H1 (cell line): ENCODE data around the gene DLK2. TPM values are rescaled to one million over a fixed set of nuclear protein-coding genes. Genes with fewer than 3 reads are reported as not detected.

Experiments used
- CTCF ChIA-PET: fragments of 300-600 bp; sonication (Branson Sonifier 250); formaldehyde crosslinking; loops from one replicate; lab custom pipeline; 2021; ENCODE audit not compliant: partially characterized antibody; lab: Charles Lee
- POLR2A ChIA-PET: fragments of 300-600 bp; sonication (Branson Sonifier 250); formaldehyde crosslinking; loops from one replicate; lab custom pipeline; 2021; ENCODE audit warnings: inconsistent platforms; ENCODE audit not compliant: partially characterized antibody; lab: Charles Lee
- DNase-seq, 2 experiments: peaks; one replicate each; pipeline versions ENCODE4 v3.0.0 to v3.0.0-alpha.2; 2010 to 2022; ENCODE audit warnings: low spot score in 2 of 2, low read depth in 1 of 2, mixed read lengths in 1 of 2
- FAIRE-seq: peaks from 2 replicates; lab custom pipeline; 2011; peaks lifted over from hg19 to GRCh38; lab: Jason Lieb, UNC
- H2AFZ ChIP-seq: 2 replicates; pipeline ENCODE4 v1.8.1; 2012; ENCODE audit warnings: low read length, inconsistent platforms
- H2AK5ac ChIP-seq: 2 replicates; pipeline ENCODE4 v1.6.1; 2013; ENCODE audit warnings: low read depth, low read length
- H2BK120ac ChIP-seq: replicated peaks from 2 replicates; pipeline ENCODE3; 2013; ENCODE audit warnings: low read depth, low read length, inconsistent platforms
- H2BK12ac ChIP-seq: 2 replicates; pipeline ENCODE4 v1.6.1; 2013; ENCODE audit warnings: low read depth, low read length
- H2BK15ac ChIP-seq: 2 replicates; pipeline ENCODE4 v1.6.1; 2013; ENCODE audit warnings: low read length
- H2BK20ac ChIP-seq: 2 replicates; pipeline ENCODE4 v1.6.1; 2013; ENCODE audit warnings: low read length
- H2BK5ac ChIP-seq: 2 replicates; pipeline ENCODE4 v1.6.1; 2013; ENCODE audit warnings: low read depth, low read length
- H3K14ac ChIP-seq: 2 replicates; pipeline ENCODE4 v1.6.1; 2013; ENCODE audit warnings: inconsistent platforms; ENCODE audit not compliant: insufficient read length
- H3K18ac ChIP-seq: 2 replicates; pipeline ENCODE4 v1.6.1; 2013; ENCODE audit warnings: low read length; ENCODE audit errors: extremely low read depth
- H3K23ac ChIP-seq: 2 replicates; pipeline ENCODE4 v1.6.1; 2013; ENCODE audit warnings: inconsistent platforms; ENCODE audit not compliant: insufficient read length
- H3K23me2 ChIP-seq: 2 replicates; pipeline ENCODE4 v1.6.1; 2013; ENCODE audit warnings: low read depth, low read length
- H3K27ac ChIP-seq: 2 replicates; pipeline ENCODE4 v1.6.1; 2011; ENCODE audit warnings: low read depth, low read length, inconsistent platforms
- H3K27me3 ChIP-seq, 4 experiments: replicated peaks in 1 of 4; 1 replicate in 1 of 4; 2 replicates in 3 of 4; pipeline versions ENCODE4 v1.6.1 to v1.8.1; 2011 to 2013; ENCODE audit warnings: low read length in 3 of 4, mild to moderate bottlenecking in 3 of 4, inconsistent platforms in 2 of 4, mixed read lengths in 2 of 4, moderate library complexity in 1 of 4; ENCODE audit not compliant: control insufficient read depth in 3 of 4, insufficient read depth in 3 of 4; ENCODE audit errors: extremely low read depth in 1 of 4
- H3K36me3 ChIP-seq, 4 experiments: 2 replicates each; pipeline versions ENCODE4 v1.6.1 to v1.8.1; 2011 to 2013; ENCODE audit warnings: mild to moderate bottlenecking in 4 of 4, low read length in 3 of 4, moderate library complexity in 2 of 4, control low read depth in 1 of 4, inconsistent platforms in 1 of 4; ENCODE audit not compliant: insufficient read depth in 4 of 4, control insufficient read depth in 2 of 4
- H3K4ac ChIP-seq: replicated peaks from 2 replicates; pipeline ENCODE3; 2013; ENCODE audit warnings: low read length, low read depth, mixed read lengths, inconsistent platforms; ENCODE audit not compliant: insufficient read length
- H3K4me1 ChIP-seq, 4 experiments: replicated peaks in 1 of 4; 1 replicate in 1 of 4; 2 replicates in 3 of 4; pipeline versions ENCODE4 v1.6.1 to v1.8.1; 2011 to 2013; ENCODE audit warnings: low read length in 3 of 4, inconsistent platforms in 2 of 4, mixed read lengths in 1 of 4; ENCODE audit not compliant: insufficient read depth in 4 of 4, control insufficient read depth in 3 of 4
- H3K4me2 ChIP-seq, 2 experiments: 2 replicates each; pipeline versions ENCODE4 v1.6.1 to v1.8.1; 2011 to 2013; ENCODE audit warnings: low read depth in 2 of 2, low read length in 2 of 2, control low read depth in 1 of 2, inconsistent platforms in 1 of 2, mild to moderate bottlenecking in 1 of 2; ENCODE audit not compliant: insufficient read depth in 1 of 2
- H3K4me3 ChIP-seq, 4 experiments: fragments of 200-600, 300-600 bp in 1 of 4; sonication (generic), shearing (Covaris generic), sonication (Bioruptor Twin) in 1 of 4; 2 replicates each; pipeline versions ENCODE4 v1.5.1 to v1.8.1; 2011 to 2016; ENCODE audit warnings: low read length in 4 of 4, low read depth in 3 of 4, control low read depth in 2 of 4, inconsistent platforms in 2 of 4, mild to moderate bottlenecking in 2 of 4, mixed read lengths in 1 of 4, moderate library complexity in 1 of 4; ENCODE audit not compliant: insufficient read depth in 2 of 4; ENCODE audit errors: extremely low read depth in 1 of 4
- H3K56ac ChIP-seq: replicated peaks from 2 replicates; pipeline ENCODE3; 2013; ENCODE audit warnings: low read depth, mild to moderate bottlenecking, mixed read lengths, low read length, inconsistent platforms; ENCODE audit not compliant: insufficient read length
- H3K79me1 ChIP-seq: 2 replicates; pipeline ENCODE4 v1.6.1; 2013; ENCODE audit warnings: low read depth, low read length, control low read depth
- H3K79me2 ChIP-seq, 2 experiments: 2 replicates each; pipeline versions ENCODE4 v1.6.1 to v1.8.1; 2012 to 2013; ENCODE audit warnings: low read length in 2 of 2, mild to moderate bottlenecking in 2 of 2, inconsistent platforms in 1 of 2; ENCODE audit not compliant: insufficient read depth in 2 of 2, control insufficient read depth in 1 of 2
- H3K9ac ChIP-seq, 4 experiments: replicated peaks in 1 of 4; 1 replicate in 1 of 4; 2 replicates in 3 of 4; pipeline versions ENCODE4 v1.6.1 to v1.8.1; 2011 to 2013; ENCODE audit warnings: low read depth in 3 of 4, low read length in 3 of 4, control low read depth in 2 of 4, mild to moderate bottlenecking in 2 of 4, moderate library complexity in 2 of 4, inconsistent platforms in 1 of 4; ENCODE audit errors: extremely low read depth in 1 of 4
- H3K9me3 ChIP-seq, 2 experiments: 2 replicates each; pipeline versions ENCODE4 v1.6.1 to v1.8.1; 2012 to 2013; ENCODE audit warnings: mild to moderate bottlenecking in 2 of 2, moderate library complexity in 2 of 2, control low read depth in 1 of 2, inconsistent platforms in 1 of 2, low read depth in 1 of 2, low read length in 1 of 2, mixed read lengths in 1 of 2; ENCODE audit not compliant: insufficient read depth in 2 of 2
- H4K20me1 ChIP-seq, 2 experiments: replicated peaks in 1 of 2; 2 replicates each; pipeline versions ENCODE3 to v1.8.1; 2011 to 2013; ENCODE audit warnings: inconsistent platforms in 2 of 2, low read length in 2 of 2, mild to moderate bottlenecking in 1 of 2; ENCODE audit not compliant: insufficient read depth in 2 of 2, control insufficient read depth in 1 of 2
- H4K5ac ChIP-seq: 2 replicates; pipeline ENCODE4 v1.6.1; 2013; ENCODE audit warnings: low read length, low read depth, mixed read lengths, inconsistent platforms; ENCODE audit not compliant: insufficient read length
- H4K8ac ChIP-seq: 2 replicates; pipeline ENCODE4 v1.8.0; 2013; ENCODE audit warnings: mild to moderate bottlenecking, moderate library complexity, low read length, inconsistent platforms; ENCODE audit not compliant: insufficient read depth; ENCODE audit errors: extremely low read depth
- H4K91ac ChIP-seq: replicated peaks from 2 replicates; pipeline ENCODE3; 2013; ENCODE audit warnings: low read length, mixed read lengths, inconsistent platforms; ENCODE audit not compliant: insufficient read length
- CTBP2 ChIP-seq: IDR thresholded peaks from 2 replicates; pipeline ENCODE4 v1.7.0; 2011; ENCODE audit warnings: borderline replicate concordance, mild to moderate bottlenecking, moderate library complexity, mixed read lengths, low read length; ENCODE audit not compliant: insufficient read depth, insufficient read length
- EZH2 ChIP-seq: fragments of 200-600 bp; sonication (generic); IDR thresholded peaks from 2 replicates; pipeline ENCODE4 v1.7.1; 2012; ENCODE audit warnings: low read depth, mild to moderate bottlenecking, moderate library complexity, low read length, inconsistent platforms; ENCODE audit not compliant: severe bottlenecking
- KDM4A ChIP-seq: IDR thresholded peaks from one replicate; pipeline ENCODE4 v1.7.1; 2012; ENCODE audit warnings: low read depth, mild to moderate bottlenecking, moderate library complexity, low read length, inconsistent platforms; ENCODE audit not compliant: severe bottlenecking
- SIN3A ChIP-seq, 2 experiments: IDR thresholded peaks in 1 of 2; conservative IDR thresholded peaks in 1 of 2; 2 replicates each; pipeline ENCODE4 v1.6.1; 2011 to 2012; ENCODE audit warnings: low read length in 2 of 2, improper control_type of control experiment in 1 of 2, low read depth in 1 of 2, mild to moderate bottlenecking in 1 of 2
- SUZ12 ChIP-seq: fragments of 200-600 bp; sonication (generic); IDR thresholded peaks from 2 replicates; pipeline ENCODE4 v1.6.1; 2012; ENCODE audit warnings: mild to moderate bottlenecking, inconsistent platforms, low read length, moderate library complexity, mixed read lengths
- TCF12 ChIP-seq: IDR thresholded peaks from 2 replicates; pipeline ENCODE4 v1.6.1; 2011; ENCODE audit warnings: low read depth, mild to moderate bottlenecking, low read length
- WGBS, 2 experiments: shearing (Covaris generic) in 1 of 2; methylation state at CpG; one replicate each; pipeline versions ENCODE4 v1.1.6 to v1.1.7; 2013 to 2015; ENCODE audit warnings: low lambda C conversion rate in 2 of 2, mixed read lengths in 2 of 2, inconsistent platforms in 1 of 2, low coverage in 1 of 2, missing lambda C conversion rate in 1 of 2; ENCODE audit not compliant: insufficient replicate concordance in 2 of 2, insufficient coverage in 1 of 2, insufficient read length in 1 of 2; ENCODE audit errors: extremely low coverage in 1 of 2, missing lambda C conversion rate in 1 of 2; 5-methylcytosine and 5-hydroxymethylcytosine counted together
- long read RNA-seq, 2 experiments: library from RNA in 1 of 2; library from capped mRNA in 1 of 2; stranded (forward); transcript quantifications; one replicate each; pipeline ENCODE4 v2.0.0, GENCODE V29; 2021; ENCODE audit warnings: inconsistent platforms in 1 of 2
- polyA minus RNA-seq, 3 experiments: library from RNA; depleted of rRNA, polyadenylated mRNA; stranded (reverse); fragments of >200 nt; gene quantifications; 1 replicate in 2 of 3; 2 replicates in 1 of 3; pipeline ENCODE4 v1.2.3, GENCODE V29; 2011
- polyA plus RNA-seq, 7 experiments: library from polyadenylated mRNA; depleted of rRNA in 3 of 7; stranded (reverse) in 5 of 7; unstranded in 2 of 7; fragments of >200 nt in 5 of 7; fragments of 200-250 nt in 2 of 7; gene quantifications; 1 replicate in 5 of 7; 2 replicates in 1 of 7; 4 replicates in 1 of 7; pipeline versions ENCODE4 v1.2.1 to v1.2.3, GENCODE V29; 2011 to 2013; ENCODE audit warnings: missing spikeins in 2 of 7, mixed read lengths in 2 of 7
- total RNA-seq: library from RNA; stranded (reverse); fragmentation: NEBNext Ultra II Directional; extraction: Animal tissue kit (Norgen Biotek cat#: 25700); gene quantifications from 2 replicates; pipeline ENCODE4 v1.2.1, GENCODE V29; 2021

DLK2 gene, protein sequence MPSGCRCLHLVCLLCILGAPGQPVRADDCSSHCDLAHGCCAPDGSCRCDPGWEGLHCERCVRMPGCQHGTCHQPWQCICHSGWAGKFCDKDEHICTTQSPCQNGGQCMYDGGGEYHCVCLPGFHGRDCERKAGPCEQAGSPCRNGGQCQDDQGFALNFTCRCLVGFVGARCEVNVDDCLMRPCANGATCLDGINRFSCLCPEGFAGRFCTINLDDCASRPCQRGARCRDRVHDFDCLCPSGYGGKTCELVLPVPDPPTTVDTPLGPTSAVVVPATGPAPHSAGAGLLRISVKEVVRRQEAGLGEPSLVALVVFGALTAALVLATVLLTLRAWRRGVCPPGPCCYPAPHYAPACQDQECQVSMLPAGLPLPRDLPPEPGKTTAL
- total RNA-seq = 0.37 and 0.67 TPM in 2 replicates
- polyA plus RNA-seq (2011; rRNA removed) = 0.80 and 1.6 TPM in 2 replicates
- 1.0 TPM for polyA plus RNA-seq (2011; cell fraction: cytosol; rRNA removed)
- 1.2 TPM for polyA plus RNA-seq (2011; cell fraction: nucleus; rRNA removed)
- 0.25 to 0.88 TPM (median 0.55 TPM) in 4 replicates for polyA plus RNA-seq (2012, experiment 1 of 2)
- polyA plus RNA-seq (2012, experiment 2 of 2) = 1.2 TPM
- polyA plus RNA-seq (2013, experiment 1 of 2) = 0.47 TPM
- 0.37 TPM for polyA plus RNA-seq (2013, experiment 2 of 2)
- 0.15 and 0.22 TPM in 2 replicates for polyA minus RNA-seq (2011; rRNA and poly(A)+ RNA removed)
- not detected for polyA minus RNA-seq (2011; cell fraction: cytosol; rRNA and poly(A)+ RNA removed)
- polyA minus RNA-seq (2011; cell fraction: nucleus; rRNA and poly(A)+ RNA removed) = not detected
- long read RNA-seq, experiment 1, partial matches to known transcripts = 1 of 1 reads
- long read RNA-seq, experiment 1, other reads (novel, unspliced or antisense) = 0 of 1 reads
- long read RNA-seq, experiment 2 = 0 reads

GRCh38 chr6:43455531-43456428, at the start of gene DLK2:
TSS of gene DLK2 (minus strand) at chr6:43455548. CDS start at chr6:43454825, 723 bp downstream.
- Histone ChIP-seq H3K14ac (no peak within 1 kb of the TSS), H3K9ac (no peak within 1 kb of the TSS; a peak in 1 of 7 replicates), H2BK120ac (no peak within 1 kb of the TSS), H3K79me2 (no peaks in the 10 kb centered on the region), H3K9me3 (no peaks in the 10 kb centered on the region), H2BK5ac (no peak within 1 kb of the TSS), H2AK5ac (no peak within 1 kb of the TSS), H4K5ac (no peak within 1 kb of the TSS), H3K36me3 (no peaks in the 10 kb centered on the region; a peak in 1 of 8 replicates), H2BK12ac (no peak within 1 kb of the TSS), H3K18ac (no peak within 1 kb of the TSS), H3K56ac (no peak within 1 kb of the TSS), H2BK15ac (no peak within 1 kb of the TSS), H3K79me1 (no peaks in the 10 kb centered on the region), H3K4me3 (peak within 1 kb of the TSS; percentile 19 to 63 (median 44)), H3K4ac (no peak within 1 kb of the TSS), H3K23me2 (peaks cover 9% of the 10 kb centered on the region; the same call in 1 of the 2 replicates), H3K4me1 (peaks cover 0 to 4% (median 2%) of the 10 kb centered on the region in 4 experiments; a peak in 3 of 7 replicates), H4K8ac (peak within 1 kb of the TSS; percentile 62), H4K20me1 (peaks cover 0 to 2% of the 10 kb centered on the region in 2 experiments), H4K91ac (no peak within 1 kb of the TSS), H3K4me2 (peak within 1 kb of the TSS; percentile 34 to 100), H3K23ac (no peak within 1 kb of the TSS), H2AFZ (no peak within 1 kb of the TSS), H3K27me3 (peaks cover 7 to 25% (median 19%) of the 10 kb centered on the region in 4 experiments), H2BK20ac (no peak within 1 kb of the TSS), H3K27ac (no peak within 1 kb of the TSS)
- WGBS, 2 experiments = 9% methylated on average over 41 of the region's 55 CpGs; no CpG with 5 or more reads in 1 of the 2 experiments
- CTCF ChIA-PET = interaction anchor here (0.7 to 21.2 kb wide), 15 partner anchors 9 to 192 kb away, joined by 3 to 495 read pairs (median 6); partner anchors contain the start of genes LRRC73 and TJAP1
- DNase-seq (peak in 1 of 2 experiments; percentile 57), FAIRE-seq (no peak)
- POLR2A ChIA-PET = interaction anchor here (0.5 to 4.3 kb wide), 13 partner anchors 10 to 103 kb away, joined by 3 to 43 read pairs (median 3); partner anchors contain the start of genes ABCC10, LRRC73 and TJAP1
- no peak for TF ChIP-seq KDM4A
- no peak for TF ChIP-seq TCF12
- peak; percentile 18 for TF ChIP-seq EZH2
- TF ChIP-seq SUZ12 = peak; percentile 14; the same call in 1 of the 2 replicates
- no peak for TF ChIP-seq CTBP2
- no peak for TF ChIP-seq SIN3A (conservative IDR thresholded peaks at IDR 0.05 in 1 of 2, IDR thresholded peaks at IDR 0.05 in 1 of 2; ENCODE audit: low read depth in 1 of 2, low read length in 2 of 2)
